HL-60/S4 treated with retinoic acid at 250 ng/mL for 4 days and 3 days (cell line): ENCODE data around the gene SFN.
"Not testable (repeated sequence)": the region's sequence is repeated elsewhere in the genome, so short reads cannot be mapped to it uniquely, and the experiment has no call there.

Experiments used
- in situ Hi-C: fragments of 300-500 bp; cut with MboI; formaldehyde crosslinking; loops from 2 replicates; pipeline ENCODE4 v1.7.0; 2022; ENCODE audit warnings: low sequenced_read_pairs

Gene SFN

GRCh38 chr1:26838474-26839338 is 24.2 kb upstream of the SFN start:
- in situ Hi-C loops, result no loop called here

DNA sequence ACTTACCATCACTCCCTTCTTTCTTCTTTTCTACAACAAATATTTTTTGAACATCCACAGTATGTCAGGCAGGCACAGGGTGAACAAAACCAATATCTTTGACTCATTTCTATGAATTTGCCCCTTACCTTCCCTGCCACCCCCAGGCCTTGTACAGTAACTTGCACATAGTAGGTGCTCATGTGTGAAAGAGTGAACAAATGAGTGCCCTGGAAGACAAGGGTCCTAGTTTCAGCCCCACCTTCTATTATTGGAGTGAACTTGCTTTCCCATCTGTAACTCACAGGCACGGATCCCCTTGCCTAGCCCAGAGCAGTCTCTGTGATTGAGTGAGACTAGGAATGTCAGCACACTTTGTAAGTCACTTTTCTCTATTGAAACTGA is 23.6 kb upstream of the SFN start:
- in situ Hi-C loops, result no loop called here

DNA sequence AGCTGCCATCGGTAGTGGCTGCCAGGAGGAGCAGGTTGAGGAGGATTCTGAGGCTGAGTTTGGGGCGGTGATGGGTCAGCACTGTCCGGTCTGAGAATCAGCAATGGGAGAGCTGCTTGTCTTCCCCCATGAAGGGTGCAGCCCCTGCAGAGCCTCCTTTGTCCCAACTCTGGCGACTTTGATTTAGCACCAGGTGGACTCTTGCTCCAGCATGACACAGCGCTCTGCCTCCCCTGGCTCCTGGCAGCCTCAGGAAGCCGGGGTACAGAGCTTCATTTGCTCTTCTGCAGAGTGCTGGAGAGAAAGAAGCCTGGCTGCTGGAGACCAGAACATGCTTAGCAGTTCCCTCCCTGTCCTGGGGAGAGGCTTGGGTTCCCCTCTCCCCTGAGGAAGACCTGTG is 23.2 kb upstream of the SFN start:
- in situ Hi-C loops, result no loop called here

DNA sequence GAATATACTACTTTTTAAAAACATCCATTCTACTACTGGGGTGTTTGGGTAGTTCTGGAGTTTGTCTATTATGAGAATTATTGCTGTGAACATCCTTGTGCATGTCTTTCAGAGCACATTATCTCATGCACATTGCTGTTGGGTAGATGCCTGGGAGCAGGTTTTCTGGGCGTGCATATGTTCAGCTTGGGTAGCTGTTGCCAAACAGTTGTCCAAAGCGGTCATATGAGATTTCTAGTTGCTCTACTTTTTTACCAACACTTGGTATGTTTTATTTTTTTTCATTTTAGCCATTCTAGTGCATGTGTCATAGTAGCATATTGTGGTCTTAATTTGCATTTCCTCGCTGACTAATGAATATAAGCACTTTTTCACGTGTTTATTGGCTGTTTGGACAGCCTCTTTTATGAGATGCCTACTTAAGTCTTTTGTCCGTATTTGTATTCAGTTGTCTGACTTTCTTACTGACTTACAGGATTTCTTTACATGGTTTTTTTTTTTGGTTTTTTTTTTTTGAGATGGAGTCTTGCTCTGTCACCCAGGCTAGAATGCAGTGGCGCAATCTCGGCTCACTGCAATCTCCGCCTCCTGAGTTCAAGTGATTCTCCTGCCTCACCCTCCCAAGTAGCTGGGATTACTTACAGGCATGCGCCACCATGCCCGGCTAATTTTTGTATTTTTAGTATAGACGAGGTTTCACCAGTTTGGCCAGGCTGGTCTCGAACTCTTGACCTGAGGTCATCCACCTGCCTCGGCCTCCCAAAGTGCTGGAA is 18.3 kb upstream of the SFN start:
- in situ Hi-C loops, result no loop called here

DNA sequence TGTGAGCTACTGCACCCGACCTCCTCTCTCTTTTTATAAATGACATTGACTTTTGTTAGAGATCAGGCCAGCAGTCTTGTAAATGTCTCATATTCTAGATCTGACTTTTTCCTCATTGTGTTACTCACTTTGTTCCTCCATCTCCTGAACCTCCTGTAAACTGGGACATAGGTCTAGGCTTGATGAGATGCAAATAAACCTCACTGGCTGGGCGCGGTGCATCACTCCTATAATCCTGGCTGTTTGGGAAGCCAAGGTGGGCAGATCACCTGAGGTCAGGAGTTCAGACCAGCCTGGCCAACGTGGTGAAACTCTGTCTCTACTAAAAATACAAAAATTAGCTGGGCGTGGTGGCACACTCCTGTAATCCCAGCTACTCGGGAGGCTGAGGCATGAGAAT is 15.1 kb upstream of the SFN start:
- in situ Hi-C loops, result not testable (repeated sequence)

- in situ Hi-C loops, result no loop called here
These were observed 14.4 kb upstream of the SFN start for GRCh38 chr1:26848499-26848898.

GRCh38 chr1:26848941-26849774 is 13.8 kb upstream of the SFN start:
- in situ Hi-C loops, result no loop called here

DNA sequence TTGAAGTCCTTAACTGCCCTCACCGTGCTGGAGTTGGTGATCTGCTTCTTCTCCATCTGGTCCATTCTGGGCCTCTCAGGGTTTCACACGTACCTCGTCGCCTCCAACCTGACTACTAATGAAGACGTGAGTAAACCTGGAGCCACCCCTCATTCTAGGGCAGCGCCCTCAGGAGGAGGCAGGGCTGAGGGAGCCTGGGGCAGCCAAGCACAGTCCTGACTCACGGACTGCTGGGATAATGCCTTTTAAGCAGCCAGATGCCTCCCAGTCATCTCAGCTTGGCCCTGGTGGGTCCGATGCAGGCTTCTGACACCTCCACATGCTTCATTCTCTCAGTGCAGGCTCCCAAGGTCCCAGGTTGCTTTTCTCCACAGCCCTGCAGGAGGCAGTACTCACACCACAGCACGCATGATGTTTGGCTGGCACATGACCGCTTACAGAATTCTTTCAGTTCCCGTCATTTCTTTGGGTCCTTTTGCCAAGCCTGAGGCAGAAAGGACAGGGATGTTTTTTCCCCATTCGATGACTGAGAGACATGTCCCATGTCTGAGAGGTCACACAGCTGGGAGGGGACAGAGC is 11.8 kb upstream of the SFN start:
- in situ Hi-C loops, result no loop called here

- in situ Hi-C loops, result no loop called here
These were observed 10.2 kb upstream of the SFN start for GRCh38 chr1:26852701-26853100.

GRCh38 chr1:26853156-26853555 is 9.8 kb upstream of the SFN start:
- in situ Hi-C loops, result no loop called here

DNA sequence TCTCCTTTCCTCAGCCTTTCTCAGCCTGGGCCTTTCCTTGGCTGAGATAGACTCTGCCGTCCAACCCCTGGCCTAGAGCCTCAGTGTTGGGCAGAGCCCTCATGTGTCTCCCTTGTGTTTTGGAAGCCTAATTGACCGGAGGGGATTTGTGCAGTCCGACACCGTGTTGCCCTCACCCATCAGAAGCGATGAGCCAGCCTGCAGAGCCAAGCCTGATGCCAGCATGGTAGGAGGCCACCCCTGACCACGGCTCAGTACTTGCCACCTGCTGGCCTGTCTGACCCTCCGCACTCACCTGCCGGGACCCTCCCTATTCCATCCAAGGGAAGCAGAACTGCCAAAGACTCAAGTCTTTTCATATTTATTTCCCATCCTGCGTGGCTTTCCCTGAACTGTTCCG is 9.3 kb upstream of the SFN start:
- in situ Hi-C loops, result no loop called here

- in situ Hi-C loops, result no loop called here
These were observed 8.0 kb upstream of the SFN start for GRCh38 chr1:26854906-26855305.

GRCh38 chr1:26855636-26856035 is 7.3 kb upstream of the SFN start:
- in situ Hi-C loops, result no loop called here

DNA sequence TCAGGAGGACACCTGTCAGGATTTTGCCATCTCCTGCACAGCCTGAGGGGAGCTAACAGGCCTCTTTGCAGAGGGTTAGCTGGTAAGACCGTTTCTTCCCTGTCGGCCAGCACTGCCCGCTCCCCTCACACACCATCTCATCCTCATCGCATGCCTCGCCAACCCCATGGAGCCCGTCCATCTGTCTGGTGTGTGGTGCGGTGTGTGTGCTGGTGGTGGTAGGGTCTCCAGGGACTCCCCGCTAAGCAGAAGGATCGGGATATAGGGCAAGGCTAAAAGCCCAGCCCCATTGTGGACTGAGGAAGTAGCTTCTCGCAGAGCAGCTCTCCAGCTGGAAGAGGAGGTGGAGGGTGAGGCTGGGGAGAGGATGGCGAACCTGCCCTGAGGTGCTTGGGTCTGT is 6.8 kb upstream of the SFN start:
- in situ Hi-C loops, result no loop called here

DNA sequence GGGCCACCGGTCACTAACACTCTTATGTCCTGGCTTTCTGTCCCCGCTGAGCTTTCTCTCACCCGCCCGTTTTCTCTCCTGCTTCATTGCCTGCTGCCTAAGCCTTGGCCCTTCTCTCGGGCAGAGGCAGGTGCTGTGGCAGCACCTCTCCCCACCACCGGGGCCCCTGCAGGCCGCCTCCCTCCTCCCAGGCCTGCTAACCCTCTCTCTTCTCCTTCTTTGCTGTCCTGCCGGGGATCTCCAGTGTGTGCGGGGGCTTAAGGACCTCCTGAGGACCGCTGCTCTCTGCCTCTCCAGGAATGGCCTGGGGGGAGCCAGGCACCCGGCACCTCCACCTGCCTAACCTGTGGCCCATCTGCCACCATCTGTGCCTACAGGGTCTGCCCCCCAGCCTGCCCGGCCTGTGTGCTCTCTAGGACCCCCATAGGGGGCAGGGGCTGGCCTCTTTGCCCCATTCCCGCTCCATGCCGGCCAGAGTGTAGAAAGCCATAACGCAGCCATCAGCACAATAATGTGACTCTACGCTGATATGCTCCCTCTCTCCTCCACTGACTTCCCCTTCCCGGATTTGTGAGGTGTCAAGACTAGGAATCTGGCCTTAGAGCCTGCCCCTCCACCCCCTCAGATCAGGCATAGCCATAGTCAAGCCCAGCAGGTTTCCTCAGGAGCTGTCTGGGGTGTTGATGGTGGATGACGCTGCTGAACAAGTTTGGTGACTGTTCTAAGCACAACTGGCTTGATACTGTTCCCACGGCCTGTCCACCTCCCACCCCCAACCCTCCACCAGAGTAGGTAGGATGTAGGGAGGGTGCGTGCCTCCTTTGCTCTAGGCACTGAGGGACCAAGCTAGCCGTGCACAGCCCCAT is 6.1 kb upstream of the SFN start:
- in situ Hi-C loops, result no loop called here

- in situ Hi-C loops, result no loop called here
These were observed 5.4 kb upstream of the SFN start for GRCh38 chr1:26857473-26858060.

GRCh38 chr1:26858160-26858559 is 4.8 kb upstream of the SFN start:
- in situ Hi-C loops, result no loop called here

GRCh38 chr1:26858891-26859640 is 3.9 kb upstream of the SFN start:
- in situ Hi-C loops, result no loop called here

DNA sequence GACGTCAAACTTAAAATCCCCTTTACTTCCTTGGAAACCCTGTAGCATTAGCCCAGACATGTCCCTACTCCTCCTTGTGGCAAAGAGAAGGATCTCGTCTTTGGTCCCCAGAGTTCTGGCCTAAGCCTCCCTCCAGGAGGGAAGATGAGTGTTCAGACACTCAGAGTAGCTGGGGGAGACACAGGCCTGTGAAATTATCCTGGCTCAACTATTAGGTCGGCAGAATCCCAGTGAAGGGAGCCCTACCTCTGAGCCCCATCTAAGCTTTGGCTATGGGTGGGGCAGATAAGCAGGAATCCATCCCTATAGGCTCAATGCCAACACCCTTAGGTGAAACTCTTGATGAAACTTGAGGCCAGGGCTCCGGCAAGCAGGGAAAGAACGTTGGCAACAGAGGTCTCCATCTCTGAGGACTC is 1.7 kb upstream of the SFN start:
- in situ Hi-C loops, result no loop called here
